Nephron (organoid): ENCODE results near the gene PLPP4.

ENCODE experiments used
- H3K27ac Mint-ChIP-seq, 3 experiments: 2 replicates each; pipeline ENCODE4 v1.8.0; 2020; ENCODE audit warnings: mixed read lengths in 3 of 3, mild to moderate bottlenecking in 2 of 3, moderate library complexity in 1 of 3
- H3K27me3 Mint-ChIP-seq: 2 replicates; pipeline ENCODE4 v1.8.0; 2021; ENCODE audit warnings: low read depth, mild to moderate bottlenecking, moderate library complexity, mixed read lengths
- H3K36me3 Mint-ChIP-seq: 2 replicates; pipeline ENCODE4 v1.8.0; 2020; ENCODE audit warnings: low read depth, mixed read lengths
- H3K4me1 Mint-ChIP-seq: 2 replicates; pipeline ENCODE4 v1.8.0; 2020; ENCODE audit warnings: mixed read lengths
- H3K4me3 Mint-ChIP-seq, 3 experiments: 2 replicates each; pipeline ENCODE4 v1.8.0; 2020; ENCODE audit warnings: mild to moderate bottlenecking in 3 of 3, mixed read lengths in 3 of 3, moderate library complexity in 2 of 3
- H3K9me3 Mint-ChIP-seq: 2 replicates; pipeline ENCODE4 v1.8.0; 2020; ENCODE audit warnings: mixed read lengths
- CTCF ChIP-seq, 3 experiments: fragments of 200-600 bp; sonication (generic); IDR thresholded peaks; one replicate each; pipeline ENCODE4 v1.5.0; 2021; ENCODE audit warnings: antibody characterized with exemption in 3 of 3; ENCODE audit not compliant: unreplicated experiment in 3 of 3

The PLPP4 gene

GRCh38 chr10:120480065-120480600 is 23.1 kb downstream of the PLPP4 start:
- Mint-ChIP-seq H3K4me1 (peaks cover 5% of the 10 kb centered on the region), H3K27ac (no peak overlapping the region), H3K4me3 (no peak overlapping the region), H3K9me3 (peaks cover 14% of the 10 kb centered on the region), H3K27me3 (peaks cover 11% of the 10 kb centered on the region), H3K36me3 (no peaks in the 10 kb centered on the region)
- peak in 1 of 3 experiments; percentile 8 for TF ChIP-seq CTCF (IDR thresholded peaks at IDR 0.05; ENCODE audit: unreplicated experiment in 3 of 3)

- H3K36me3 Mint-ChIP-seq, result no peaks in the 10 kb centered on the region
- no peak overlapping the region for H3K4me3 Mint-ChIP-seq
- no peak overlapping the region for H3K27ac Mint-ChIP-seq
- no peak for TF ChIP-seq CTCF (IDR thresholded peaks at IDR 0.05; ENCODE audit: unreplicated experiment in 3 of 3)
- H3K27me3 Mint-ChIP-seq, result peaks cover 11% of the 10 kb centered on the region
- peaks cover 14% of the 10 kb centered on the region for H3K9me3 Mint-ChIP-seq
- H3K4me1 Mint-ChIP-seq, result peaks cover 5% of the 10 kb centered on the region
These were observed 23.8 kb downstream of the PLPP4 start for GRCh38 chr10:120480848-120481247.

GRCh38 chr10:120483006-120483405 is 26.0 kb downstream of the PLPP4 start:
- H3K27me3 Mint-ChIP-seq, result peaks cover 9% of the 10 kb centered on the region
- H3K4me3 Mint-ChIP-seq, result no peak overlapping the region
- H3K36me3 Mint-ChIP-seq, result no peaks in the 10 kb centered on the region
- TF ChIP-seq CTCF (IDR thresholded peaks at IDR 0.05; ENCODE audit: unreplicated experiment in 3 of 3), result no peak
- H3K4me1 Mint-ChIP-seq, result no peaks in the 10 kb centered on the region
- no peak overlapping the region for H3K27ac Mint-ChIP-seq
- peaks cover 14% of the 10 kb centered on the region for H3K9me3 Mint-ChIP-seq

GRCh38 chr10:120483651-120484301 is 26.7 kb downstream of the PLPP4 start:
- Mint-ChIP-seq H3K9me3 (peaks cover 14% of the 10 kb centered on the region), H3K27ac (no peak overlapping the region), H3K4me3 (no peak overlapping the region), H3K36me3 (no peaks in the 10 kb centered on the region), H3K27me3 (peaks cover 15% of the 10 kb centered on the region), H3K4me1 (no peaks in the 10 kb centered on the region)
- TF ChIP-seq CTCF (IDR thresholded peaks at IDR 0.05; ENCODE audit: unreplicated experiment in 3 of 3), result no peak

- peaks cover 24% of the 10 kb centered on the region for H3K27me3 Mint-ChIP-seq
- H3K4me1 Mint-ChIP-seq, result no peaks in the 10 kb centered on the region
- no peak for TF ChIP-seq CTCF (IDR thresholded peaks at IDR 0.05; ENCODE audit: unreplicated experiment in 3 of 3)
- no peak overlapping the region for H3K4me3 Mint-ChIP-seq
- peaks cover 14% of the 10 kb centered on the region for H3K9me3 Mint-ChIP-seq
- no peak overlapping the region for H3K27ac Mint-ChIP-seq
- no peaks in the 10 kb centered on the region for H3K36me3 Mint-ChIP-seq
These were observed 28.9 kb downstream of the PLPP4 start for GRCh38 chr10:120485946-120486345.

- Mint-ChIP-seq H3K9me3 (peaks cover 11% of the 10 kb centered on the region), H3K4me3 (no peak overlapping the region), H3K36me3 (no peaks in the 10 kb centered on the region), H3K27ac (no peak overlapping the region), H3K4me1 (no peaks in the 10 kb centered on the region), H3K27me3 (peaks cover 32% of the 10 kb centered on the region)
- TF ChIP-seq CTCF (IDR thresholded peaks at IDR 0.05; ENCODE audit: unreplicated experiment in 3 of 3), result no peak
These were observed 29.7 kb downstream of the PLPP4 start for GRCh38 chr10:120486671-120487205.
